K562 (cell line): ENCODE data around the gene ARNT2. TPM values are rescaled to one million over a fixed set of nuclear protein-coding genes. Genes with fewer than 3 reads are reported as not detected.

Source experiments
- ATAC-seq: fragments of 200-7000 bp; cut with Tn5 transposase; 3 replicates; pipeline ENCODE4 v1.9.1; 2020; ENCODE audit warnings: moderate library complexity
- BruUV-seq: library from RNA; stranded (reverse); fragments of 400-500 nt; replicated peaks from 2 replicates; lab custom pipeline; 2021; lab: Mats Ljungman, UMichigan
- CTCF ChIA-PET: fragments of 300-600 bp; formaldehyde crosslinking; extraction: SDS; loops from one replicate; lab custom pipeline; 2021; ENCODE audit warnings: low intra/inter-chr PET ratio; lab: Yijun Ruan, JAX
- POLR2A ChIA-PET: fragments of 300-600, 350-650 bp; sonication (Branson Sonifier 250); formaldehyde crosslinking; extraction: SDS; loops from one replicate; lab custom pipeline; 2021; ENCODE audit warnings: antibody characterized with exemption, inconsistent platforms; lab: Yijun Ruan, JAX
- DNase-seq, 4 experiments: peaks; one replicate each; pipeline versions ENCODE4 v3.0.0 to v3.0.0-alpha.2; 2011 to 2018; ENCODE audit warnings: low spot score in 3 of 4, mixed read lengths in 3 of 4; ENCODE audit errors: extremely low read depth in 1 of 4
- FAIRE-seq: peaks from 2 replicates; lab custom pipeline; 2011; peaks lifted over from hg19 to GRCh38; lab: Jason Lieb, UNC
- H2AFZ ChIP-seq: 2 replicates; pipeline ENCODE4 v1.6.0; 2011; ENCODE audit warnings: low read depth, low read length, control low read depth, inconsistent platforms
- H3K27ac ChIP-seq: fragments of 200-600 bp; 3 replicates; pipeline ENCODE4 v1.8.0; 2011; ENCODE audit warnings: low read depth, mild to moderate bottlenecking, control low read depth, inconsistent platforms, low read length, moderate library complexity, mixed read lengths; ENCODE audit errors: extremely low read depth
- H3K27me3 ChIP-seq, 2 experiments: fragments of 300-600 bp in 1 of 2; 2 replicates in 1 of 2; 3 replicates in 1 of 2; pipeline versions ENCODE4 v1.6.0 to v1.8.0; 2011; ENCODE audit warnings: inconsistent platforms in 2 of 2, low read length in 2 of 2, mild to moderate bottlenecking in 1 of 2, mixed read lengths in 1 of 2, moderate library complexity in 1 of 2; ENCODE audit not compliant: control insufficient read depth in 2 of 2, insufficient read depth in 2 of 2
- H3K36me3 ChIP-seq: fragments of 300-600 bp; 3 replicates; pipeline ENCODE4 v1.8.0; 2011; ENCODE audit warnings: mild to moderate bottlenecking, low read length, inconsistent platforms; ENCODE audit not compliant: control insufficient read depth, insufficient read depth
- H3K4me1 ChIP-seq, 2 experiments: fragments of 200-600 bp in 1 of 2; replicated peaks in 1 of 2; 2 replicates in 1 of 2; 3 replicates in 1 of 2; pipeline versions ENCODE4 v1.5.1 to v1.8.0; 2011; ENCODE audit warnings: inconsistent platforms in 2 of 2, low read length in 2 of 2, mild to moderate bottlenecking in 1 of 2, mixed read lengths in 1 of 2, moderate library complexity in 1 of 2; ENCODE audit not compliant: control insufficient read depth in 2 of 2, insufficient read depth in 2 of 2
- H3K4me2 ChIP-seq: 2 replicates; pipeline ENCODE4 v1.6.1; 2011; ENCODE audit warnings: low read length, control low read depth, inconsistent platforms, mixed read lengths; ENCODE audit not compliant: insufficient read depth
- H3K4me3 ChIP-seq: fragments of 200-600 bp; sonication (generic), shearing (Covaris generic); 2 replicates; pipeline ENCODE4 v1.5.1; 2016; ENCODE audit warnings: control low read depth, inconsistent platforms
- H3K79me2 ChIP-seq: fragments of 200-600 bp; 3 replicates; pipeline ENCODE4 v1.8.0; 2011; ENCODE audit warnings: low read length, inconsistent platforms; ENCODE audit not compliant: control insufficient read depth, insufficient read depth
- H3K9ac ChIP-seq, 2 experiments: 2 replicates each; pipeline versions ENCODE4 v1.6.0 to v1.6.1; 2011; ENCODE audit warnings: low read depth in 2 of 2, low read length in 2 of 2, control low read depth in 1 of 2, inconsistent platforms in 1 of 2, mild to moderate bottlenecking in 1 of 2, mixed read lengths in 1 of 2; ENCODE audit not compliant: insufficient read depth in 1 of 2
- H3K9me1 ChIP-seq: one replicate; pipeline ENCODE4 v1.6.0; 2011; ENCODE audit warnings: inconsistent platforms, mild to moderate bottlenecking, low read length, moderate library complexity; ENCODE audit not compliant: control insufficient read depth, insufficient read depth
- H3K9me3 ChIP-seq: replicated peaks from 2 replicates; pipeline ENCODE4 v1.5.1; 2011; ENCODE audit warnings: low read depth, low read length, inconsistent platforms; ENCODE audit not compliant: control insufficient read depth, insufficient read depth
- H4K20me1 ChIP-seq: replicated peaks from 2 replicates; pipeline ENCODE4 v1.6.1; 2011; ENCODE audit warnings: low read length, inconsistent platforms, mixed read lengths; ENCODE audit not compliant: control insufficient read depth, insufficient read depth
- CBFB ChIP-seq: sonication (generic); formaldehyde crosslinking; IDR thresholded peaks from 2 replicates; pipeline ENCODE4 v1.4.0; 2020; ENCODE audit warnings: mild to moderate bottlenecking, missing genetic modification reagents
- DIDO1 ChIP-seq: fragments of 450-650 bp; IDR thresholded peaks from 2 replicates; pipeline ENCODE4 v1.6.1; 2016; ENCODE audit warnings: low read depth, missing biosample characterization, missing genetic modification characterization
- E2F8 ChIP-seq: fragments of 450-650 bp; IDR thresholded peaks from 2 replicates; pipeline ENCODE4 v1.7.1; 2018; ENCODE audit warnings: mild to moderate bottlenecking, low read depth; ENCODE audit not compliant: partially characterized antibody
- FOXO4 ChIP-seq: fragments of 450-650 bp; formaldehyde crosslinking; IDR thresholded peaks from 2 replicates; pipeline ENCODE4 v1.4.0; 2020; ENCODE audit warnings: mild to moderate bottlenecking, moderate library complexity
- TEAD1 ChIP-seq, 2 experiments: fragments of 450-650 bp in 1 of 2; sonication (generic) in 1 of 2; formaldehyde crosslinking; IDR thresholded peaks; 2 replicates each; pipeline versions ENCODE4 v1.4.0 to v1.8.0; 2020 to 2022; ENCODE audit warnings: mild to moderate bottlenecking in 2 of 2, missing genetic modification reagents in 1 of 2
- WGBS: fragments of 100-300 bp; shearing (Covaris generic); methylation state at CpG from one replicate; pipeline ENCODE4 v1.1.6; 2016; ENCODE audit warnings: low coverage, mixed read lengths; ENCODE audit not compliant: insufficient coverage; ENCODE audit errors: missing lambda C conversion rate; 5-methylcytosine and 5-hydroxymethylcytosine counted together
- in situ Hi-C: fragments of 300-500 bp; cut with MboI; formaldehyde crosslinking; loops from 4 replicates; pipeline ENCODE4 v1.15.0; 2018; ENCODE audit warnings: inconsistent platforms, mixed read lengths
- intact Hi-C: fragments of 100-400 bp; cut with micrococcal nuclease; formaldehyde crosslinking; loops from 2 replicates; pipeline ENCODE4 v1.14.2; 2022
- polyA plus RNA-seq, 8 experiments: library from polyadenylated mRNA; depleted of rRNA in 4 of 8; stranded (reverse) in 5 of 8; unstranded in 3 of 8; fragments of >200 nt; fragmentation: Nextera tagmentation in 2 of 8; fragmentation: Illumina TruSeq in 1 of 8; extraction: Ambion mirVana in 2 of 8; extraction: Trizol in 1 of 8; gene quantifications; 2 replicates each; pipeline versions ENCODE4 v1.2.1 to v1.2.3, GENCODE V29; 2011 to 2014; ENCODE audit warnings: inconsistent platforms in 1 of 8, missing spikeins in 1 of 8
- total RNA-seq, 7 experiments: library from RNA; depleted of rRNA in 6 of 7; stranded (reverse); fragments of >200 nt in 6 of 7; fragmentation: Illumina TruSeq in 2 of 7; extraction: Trizol in 2 of 7; gene quantifications; 2 replicates each; pipeline versions ENCODE4 v1.2.1 to v1.2.3, GENCODE V29; 2011 to 2021; ENCODE audit warnings: low replicate concordance in 1 of 7

ARNT2 gene
- total and polyA plus RNA-seq, 9 of the 15 experiments (the other 6 are each of a cell fraction or from before 2014, with no cell fraction given), result 0.01 TPM; not detected in 8

- H3K4me3 ChIP-seq, result no peak overlapping the region
- H3K9ac ChIP-seq, result no peak overlapping the region
- ATAC-seq (no peak), DNase-seq (no peak), FAIRE-seq (no peak)
- intact Hi-C loops (no loop called here), in situ Hi-C loops (no loop called here)
- H3K9me1 ChIP-seq, result no peaks in the 10 kb centered on the region
- no peak for TF ChIP-seq TEAD1 (CRISPR knock-in tag; IDR thresholded peaks at IDR 0.05)
- no peak for TF ChIP-seq CBFB (CRISPR knock-in tag)
- TF ChIP-seq E2F8, result no peak
- no peak for TF ChIP-seq DIDO1 (tag)
- no peak for TF ChIP-seq FOXO4 (CRISPR knock-in tag)
- ChIA-PET POLR2A (interaction anchor here (0.7 kb wide), 1 partner anchor 218 kb away, joined by 3 read pairs; no protein-coding TSS in a partner anchor), CTCF (no interaction called here)
- 0 out of 2 replicates have a peak, but pooled peaks cover 8% of the 10 kb centered on the region for H4K20me1 ChIP-seq
- 0% methylated on average over 7 of the region's 7 CpGs for WGBS
- no peak overlapping the region for H2AFZ ChIP-seq
- H3K27ac ChIP-seq, result no peak overlapping the region
- H3K27me3 ChIP-seq, result peaks cover 0 to 37% of the 10 kb centered on the region in 2 experiments; a peak in 3 of 5 replicates
- H3K4me1 ChIP-seq, result no peaks in the 10 kb centered on the region
- H3K79me2 ChIP-seq, result no peaks in the 10 kb centered on the region
- no TSS peak for BruUV-seq
- H3K36me3 ChIP-seq, result no peaks in the 10 kb centered on the region
- H3K9me3 ChIP-seq, result no peaks in the 10 kb centered on the region
- no peak overlapping the region for H3K4me2 ChIP-seq
These were observed 177.8 kb downstream of the ARNT2 start for GRCh38 chr15:80581976-80582375.
